ENCODE data around the gene SDF4.

GRCh38 chr1:1255611-1256010 is 23.8 kb upstream of the SDF4 start:
- TF ChIP-seq RNF2 (IDR thresholded peaks at IDR 0.05; ENCODE audit: borderline replicate concordance, low read depth, low read length, missing control alignments, poor library complexity, severe bottlenecking) (no peak), POLR2A (IDR thresholded peaks at IDR 0.05; ENCODE audit: control extremely low read depth in 1 of 2, low read depth in 2 of 2, low read length in 2 of 2) (no peak), POLR2AphosphoS5 (IDR thresholded peaks at IDR 0.05; ENCODE audit: low read depth, low read length) (no peak), EGR1 (IDR thresholded peaks at IDR 0.05; ENCODE audit: borderline replicate concordance, low read depth, low read length) (no peak)
- TF ChIP-seq, protein P1, sequence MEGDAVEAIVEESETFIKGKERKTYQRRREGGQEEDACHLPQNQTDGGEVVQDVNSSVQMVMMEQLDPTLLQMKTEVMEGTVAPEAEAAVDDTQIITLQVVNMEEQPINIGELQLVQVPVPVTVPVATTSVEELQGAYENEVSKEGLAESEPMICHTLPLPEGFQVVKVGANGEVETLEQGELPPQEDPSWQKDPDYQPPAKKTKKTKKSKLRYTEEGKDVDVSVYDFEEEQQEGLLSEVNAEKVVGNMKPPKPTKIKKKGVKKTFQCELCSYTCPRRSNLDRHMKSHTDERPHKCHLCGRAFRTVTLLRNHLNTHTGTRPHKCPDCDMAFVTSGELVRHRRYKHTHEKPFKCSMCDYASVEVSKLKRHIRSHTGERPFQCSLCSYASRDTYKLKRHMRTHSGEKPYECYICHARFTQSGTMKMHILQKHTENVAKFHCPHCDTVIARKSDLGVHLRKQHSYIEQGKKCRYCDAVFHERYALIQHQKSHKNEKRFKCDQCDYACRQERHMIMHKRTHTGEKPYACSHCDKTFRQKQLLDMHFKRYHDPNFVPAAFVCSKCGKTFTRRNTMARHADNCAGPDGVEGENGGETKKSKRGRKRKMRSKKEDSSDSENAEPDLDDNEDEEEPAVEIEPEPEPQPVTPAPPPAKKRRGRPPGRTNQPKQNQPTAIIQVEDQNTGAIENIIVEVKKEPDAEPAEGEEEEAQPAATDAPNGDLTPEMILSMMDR (IDR thresholded peaks at IDR 0.05; ENCODE audit: control extremely low read depth in 1 of 3, insufficient read depth in 1 of 3, low read depth in 1 of 3, low read length in 3 of 3): no peak

Data from H1 (cell line).